CD14-positive monocyte (primary cell): ENCODE results near the gene MSN. TPM values are rescaled to one million over a fixed set of nuclear protein-coding genes. Genes with fewer than 3 reads are reported as not detected.

Source experiments
- DNase-seq, 3 donors: peaks; one replicate each; pipeline ENCODE4 v3.0.0-alpha.2; 2011 to 2022
- H2AFZ ChIP-seq: 2 replicates; pipeline ENCODE4 v1.6.0; 2012; ENCODE audit warnings: mild to moderate bottlenecking, low read depth, low read length, inconsistent platforms; ENCODE audit not compliant: insufficient read depth, poor library complexity, severe bottlenecking
- H3K27ac ChIP-seq, 2 donors: 1 replicate in 1 of 2; 2 replicates in 1 of 2; pipeline ENCODE4 v1.5.1; 2012 to 2013; ENCODE audit warnings: low read length in 2 of 2, control low read depth in 1 of 2, inconsistent platforms in 1 of 2, low read depth in 1 of 2, mild to moderate bottlenecking in 1 of 2
- H3K27me3 ChIP-seq, 2 donors: one replicate each; pipeline versions ENCODE4 v1.6.0 to v1.6.1; 2011 to 2013; ENCODE audit warnings: low read length in 2 of 2; ENCODE audit not compliant: control insufficient read depth in 2 of 2, insufficient read depth in 2 of 2
- H3K36me3 ChIP-seq, 2 donors: replicated peaks in 1 of 2; 1 replicate in 1 of 2; 2 replicates in 1 of 2; pipeline versions ENCODE4 v1.5.1 to v1.6.1; 2012 to 2013; ENCODE audit warnings: low read length in 2 of 2, control low read depth in 1 of 2, inconsistent platforms in 1 of 2, mild to moderate bottlenecking in 1 of 2; ENCODE audit not compliant: insufficient read depth in 2 of 2, control insufficient read depth in 1 of 2
- H3K4me1 ChIP-seq, 2 donors: 1 replicate in 1 of 2; 2 replicates in 1 of 2; pipeline versions ENCODE4 v1.5.1 to v1.6.1; 2012 to 2013; ENCODE audit warnings: low read length in 2 of 2, control low read depth in 1 of 2, inconsistent platforms in 1 of 2, mild to moderate bottlenecking in 1 of 2, moderate library complexity in 1 of 2; ENCODE audit not compliant: insufficient read depth in 2 of 2, control insufficient read depth in 1 of 2
- H3K4me2 ChIP-seq: replicated peaks from 2 replicates; pipeline ENCODE3; 2012; ENCODE audit warnings: low read length, moderate library complexity, mild to moderate bottlenecking; ENCODE audit not compliant: poor library complexity, severe bottlenecking; ENCODE audit errors: extremely low read depth
- H3K4me3 ChIP-seq, 3 experiments: fragments of 200-600 bp in 1 of 3; sonication (generic) in 1 of 3; replicated peaks in 1 of 3; 1 replicate in 2 of 3; 2 replicates in 1 of 3; pipeline ENCODE4 v1.5.1; 2011 to 2013; ENCODE audit warnings: low read length in 3 of 3, mild to moderate bottlenecking in 3 of 3, control low read depth in 2 of 3, low read depth in 2 of 3, inconsistent platforms in 1 of 3, moderate library complexity in 1 of 3
- H3K79me2 ChIP-seq: 2 replicates; pipeline ENCODE4 v1.6.0; 2012; ENCODE audit warnings: mild to moderate bottlenecking, control low read depth, inconsistent platforms, low read length, moderate library complexity; ENCODE audit not compliant: insufficient read depth
- H3K9ac ChIP-seq: 2 replicates; pipeline ENCODE4 v1.6.0; 2017; ENCODE audit warnings: low read length, mild to moderate bottlenecking; ENCODE audit not compliant: insufficient read depth, poor library complexity, severe bottlenecking
- H3K9me3 ChIP-seq, 2 donors: replicated peaks in 1 of 2; 1 replicate in 1 of 2; 2 replicates in 1 of 2; pipeline versions ENCODE4 v1.5.1 to v1.6.1; 2012 to 2013; ENCODE audit warnings: low read length in 2 of 2, control low read depth in 1 of 2; ENCODE audit not compliant: control insufficient read depth in 1 of 2, insufficient read depth in 1 of 2
- H4K20me1 ChIP-seq: 2 replicates; pipeline ENCODE4 v1.6.0; 2012; ENCODE audit warnings: mild to moderate bottlenecking, low read length, control low read depth, moderate library complexity; ENCODE audit not compliant: insufficient read depth
- H3K27ac Mint-ChIP-seq, 7 donors: one replicate each; pipeline ENCODE4 v1.8.0; 2020; ENCODE audit warnings: mild to moderate bottlenecking in 7 of 7, mixed read lengths in 7 of 7, moderate library complexity in 6 of 7, inconsistent platforms in 2 of 7
- H3K27me3 Mint-ChIP-seq, 3 donors: one replicate each; pipeline ENCODE4 v1.8.0; 2021 to 2022; ENCODE audit warnings: low read depth in 3 of 3, mild to moderate bottlenecking in 3 of 3, mixed read lengths in 3 of 3, moderate library complexity in 3 of 3, inconsistent platforms in 1 of 3
- H3K36me3 Mint-ChIP-seq, 2 donors: one replicate each; pipeline ENCODE4 v1.8.0; 2020; ENCODE audit warnings: mixed read lengths in 2 of 2, inconsistent platforms in 1 of 2, mild to moderate bottlenecking in 1 of 2
- H3K4me1 Mint-ChIP-seq: one replicate; pipeline ENCODE4 v1.8.0; 2020; ENCODE audit warnings: mild to moderate bottlenecking, mixed read lengths
- H3K4me3 Mint-ChIP-seq, 2 donors: one replicate each; pipeline ENCODE4 v1.8.0; 2020; ENCODE audit warnings: mild to moderate bottlenecking in 2 of 2, mixed read lengths in 2 of 2, moderate library complexity in 1 of 2
- H3K9me3 Mint-ChIP-seq, 7 donors: one replicate each; pipeline ENCODE4 v1.8.0; 2020 to 2022; ENCODE audit warnings: mixed read lengths in 7 of 7, mild to moderate bottlenecking in 6 of 7, moderate library complexity in 6 of 7, inconsistent platforms in 2 of 7
- CTCF ChIP-seq: fragments of 200-600 bp; IDR thresholded peaks from one replicate; pipeline ENCODE4 v1.8.0; 2022; ENCODE audit warnings: antibody characterized with exemption, mild to moderate bottlenecking
- WGBS: methylation state at CpG from one replicate; pipeline ENCODE4 v1.1.5; 2013; ENCODE audit warnings: missing lambda C conversion rate; ENCODE audit not compliant: insufficient coverage; 5-methylcytosine and 5-hydroxymethylcytosine counted together
- intact Hi-C, 2 donors: fragments of 100-400 bp; cut with micrococcal nuclease; formaldehyde crosslinking; loops; one replicate each; pipeline versions ENCODE4 v1.15.0 to v1.15.1; 2023
- polyA plus RNA-seq, 3 donors: library from polyadenylated mRNA; depleted of rRNA in 1 of 3; unstranded in 2 of 3; stranded (reverse) in 1 of 3; fragments of 300-500 nt in 2 of 3; fragments of >200 nt in 1 of 3; fragmentation: Illumina TruSeq in 2 of 3; gene quantifications; 1 replicate in 2 of 3; 2 replicates in 1 of 3; pipeline ENCODE4 v1.2.3, GENCODE V29; 2012 to 2021

The MSN gene
- polyA plus RNA-seq, 3 donors, result 441 to 888 (median 691) TPM

DNA sequence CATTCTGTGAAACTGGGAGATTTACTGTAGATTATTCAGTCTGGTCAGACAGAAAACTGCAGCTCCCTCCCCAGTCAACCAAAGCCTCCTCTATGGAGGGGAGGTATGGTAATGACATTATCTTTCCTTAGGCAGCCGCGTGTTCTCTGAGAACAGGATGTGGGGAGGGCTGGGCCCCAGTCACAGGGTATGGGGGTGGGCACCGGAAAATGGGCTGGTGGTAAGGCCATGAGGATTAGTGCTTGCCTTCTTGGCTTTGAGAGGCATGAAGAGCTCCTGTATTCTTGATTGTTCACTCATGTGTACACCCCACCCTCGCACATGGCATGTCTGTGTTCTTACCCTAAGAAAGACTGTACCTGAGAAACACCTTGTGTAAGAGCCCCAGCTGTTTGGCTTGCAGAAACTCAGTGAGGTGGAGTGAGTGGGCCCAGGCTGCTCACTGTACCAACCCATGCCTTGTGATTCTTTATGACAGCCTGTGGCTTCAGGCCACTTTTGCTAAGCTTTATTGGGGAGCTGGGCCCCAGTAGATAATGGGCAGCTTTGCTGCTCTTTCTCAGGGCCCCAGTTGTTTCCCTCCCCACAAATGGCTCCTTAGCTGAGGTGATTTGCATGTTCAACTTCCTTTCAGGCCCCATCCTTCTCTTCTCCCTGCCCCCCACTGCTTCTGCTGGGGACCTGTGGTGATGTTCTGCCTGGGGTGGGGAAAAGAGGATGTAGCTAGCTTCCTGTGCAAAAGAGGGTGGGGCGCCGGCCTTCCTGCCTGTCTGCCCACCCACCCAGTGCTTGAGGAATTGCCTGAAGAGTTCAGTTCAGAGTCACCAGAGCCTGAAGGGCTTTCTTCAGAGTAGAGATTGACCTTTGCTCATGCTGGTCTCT lies 30.7 kb downstream of the MSN start:
- Mint-ChIP-seq H3K27ac (peak overlapping the region; percentile 85 to 95 (median 93)), H3K9me3 (peaks cover 0 to 3% (median 0%) of the 10 kb centered on the region in 7 donors), H3K27me3 (peaks cover 0 to 10% (median 0%) of the 10 kb centered on the region in 3 donors), H3K4me3 (peak overlapping the region; percentile 62 to 67), H3K36me3 (peaks cover 17 to 42% of the 10 kb centered on the region in 2 donors), H3K4me1 (peaks cover 93% of the 10 kb centered on the region)
- intact Hi-C loops, result loop anchor here in 1 of 2 donors (5.0 to 10.0 kb wide), 2 partner anchors 101 to 317 kb away; no protein-coding TSS in a partner anchor
- peaks cover 57% of the 10 kb centered on the region for H4K20me1 ChIP-seq
- H3K9me3 ChIP-seq, result no peaks in the 10 kb centered on the region
- no peak for TF ChIP-seq CTCF
- H3K79me2 ChIP-seq, result peaks cover 99% of the 10 kb centered on the region
- H3K27ac ChIP-seq, result peak overlapping the region; percentile 70 to 76
- 0% methylated on average over 1 of the region's 6 CpGs for WGBS
- peak overlapping the region; percentile 85 for H3K4me2 ChIP-seq
- peak overlapping the region; percentile 39 for H3K9ac ChIP-seq
- peak; percentile 56 to 67 (median 58) for DNase-seq
- H2AFZ ChIP-seq, result no peak overlapping the region
- H3K36me3 ChIP-seq, result peaks cover 0 to 11% of the 10 kb centered on the region in 2 donors
- H3K27me3 ChIP-seq, result no peaks in the 10 kb centered on the region
- H3K4me3 ChIP-seq, result peak overlapping the region in 2 of 3 experiments; percentile 4 to 65
- peaks cover 97 to 98% of the 10 kb centered on the region in 2 donors for H3K4me1 ChIP-seq

- peaks cover 0 to 2% of the 10 kb centered on the region in 2 donors for H3K27me3 ChIP-seq
- no CpG with 5 or more reads among the region's 2 CpGs for WGBS
- no peak for TF ChIP-seq CTCF
- H3K27ac Mint-ChIP-seq, result peak overlapping the region in 4 of 7 donors; percentile 56 to 89 (median 86)
- no peak overlapping the region for H2AFZ ChIP-seq
- peak overlapping the region in 1 of 2 donors; percentile 41 for H3K27ac ChIP-seq
- H3K9ac ChIP-seq, result no peak overlapping the region
- peak overlapping the region in 1 of 3 experiments; percentile 33 for H3K4me3 ChIP-seq
- H4K20me1 ChIP-seq, result peaks cover 83% of the 10 kb centered on the region
- H3K36me3 ChIP-seq, result peaks cover 5 to 27% of the 10 kb centered on the region in 2 donors
- H3K9me3 ChIP-seq, result no peaks in the 10 kb centered on the region
- intact Hi-C loops, result no loop called here
- peaks cover 29 to 42% of the 10 kb centered on the region in 2 donors for H3K36me3 Mint-ChIP-seq
- peaks cover 88% of the 10 kb centered on the region for H3K4me1 Mint-ChIP-seq
- no peak for DNase-seq
- peak overlapping the region; percentile 51 for H3K4me2 ChIP-seq
- H3K9me3 Mint-ChIP-seq, result peaks cover 0 to 2% (median 0%) of the 10 kb centered on the region in 7 donors
- no peak overlapping the region for H3K4me3 Mint-ChIP-seq
- peaks cover 83 to 84% of the 10 kb centered on the region in 2 donors for H3K4me1 ChIP-seq
- peaks cover 99% of the 10 kb centered on the region for H3K79me2 ChIP-seq
- H3K27me3 Mint-ChIP-seq, result peaks cover 0 to 29% (median 0%) of the 10 kb centered on the region in 3 donors
Measured at GRCh38 chrX:65702956-65703355, 35.5 kb downstream of the MSN start.
